Neural progenitor cell (in vitro differentiated cells): ENCODE data around the gene MBLAC2. TPM values are rescaled to one million over a fixed set of nuclear protein-coding genes. Genes with fewer than 3 reads are reported as not detected.

Experiments used
- DNase-seq: peaks from one replicate; pipeline ENCODE4 v3.0.0-alpha.2; 2016; ENCODE audit warnings: low spot score
- H2AFZ ChIP-seq: fragments of 200-600 bp; sonication (generic); replicated peaks from 2 replicates; pipeline ENCODE4 v1.6.1; 2016; ENCODE audit warnings: antibody characterized with exemption
- H3F3A ChIP-seq: fragments of 200-600 bp; sonication (generic); 2 replicates; pipeline ENCODE4 v1.6.1; 2016; ENCODE audit warnings: antibody characterized with exemption, low read depth
- H3K27ac ChIP-seq: fragments of 200-600 bp; sonication (generic); 2 replicates; pipeline ENCODE4 v1.5.1; 2016; ENCODE audit warnings: mild to moderate bottlenecking
- H3K27me3 ChIP-seq: fragments of 200-600 bp; sonication (generic); 2 replicates; pipeline ENCODE4 v1.6.1; 2016; ENCODE audit warnings: mild to moderate bottlenecking, moderate library complexity
- H3K36me3 ChIP-seq: fragments of 200-600 bp; sonication (generic); 2 replicates; pipeline ENCODE4 v1.5.1; 2016
- H3K4me1 ChIP-seq: fragments of 200-600 bp; sonication (generic); 2 replicates; pipeline ENCODE4 v1.6.1; 2016; ENCODE audit warnings: mixed run types
- H3K4me2 ChIP-seq: fragments of 200-600 bp; sonication (generic); 2 replicates; pipeline ENCODE4 v1.6.1; 2016
- H3K4me3 ChIP-seq: fragments of 200-600 bp; sonication (generic); 2 replicates; pipeline ENCODE4 v1.5.1; 2016
- H3K79me2 ChIP-seq: fragments of 200-600 bp; sonication (generic); 2 replicates; pipeline ENCODE4 v1.6.1; 2016; ENCODE audit warnings: low read depth
- H3K9ac ChIP-seq: fragments of 200-600 bp; sonication (generic); 2 replicates; pipeline ENCODE4 v1.6.1; 2016
- H3K9me3 ChIP-seq: fragments of 200-600 bp; sonication (generic); 2 replicates; pipeline ENCODE4 v1.5.1; 2016; ENCODE audit warnings: low read depth
- H4K20me1 ChIP-seq: fragments of 200-600 bp; sonication (generic); 2 replicates; pipeline ENCODE4 v1.6.1; 2016; ENCODE audit warnings: low read depth
- H3K27ac Mint-ChIP-seq: 3 replicates; pipeline ENCODE4 v1.8.0; 2021; ENCODE audit warnings: mixed read lengths
- H3K27me3 Mint-ChIP-seq: 2 replicates; pipeline ENCODE4 v1.8.0; 2022; ENCODE audit warnings: low read depth, mild to moderate bottlenecking, inconsistent platforms, moderate library complexity, mixed read lengths; ENCODE audit not compliant: insufficient read depth
- H3K36me3 Mint-ChIP-seq: 3 replicates; pipeline ENCODE4 v1.8.0; 2021; ENCODE audit warnings: mixed read lengths
- H3K4me1 Mint-ChIP-seq: 3 replicates; pipeline ENCODE4 v1.8.0; 2021; ENCODE audit warnings: mixed read lengths
- H3K4me3 Mint-ChIP-seq: 3 replicates; pipeline ENCODE4 v1.8.0; 2021; ENCODE audit warnings: mild to moderate bottlenecking, moderate library complexity, mixed read lengths
- H3K9me3 Mint-ChIP-seq: 3 replicates; pipeline ENCODE4 v1.8.0; 2020; ENCODE audit warnings: mixed read lengths
- CTCF ChIP-seq: fragments of 200-600 bp; sonication (generic); IDR thresholded peaks from 2 replicates; pipeline ENCODE4 v1.5.1; 2017; ENCODE audit warnings: antibody characterized with exemption, mild to moderate bottlenecking
- EZH2 ChIP-seq: fragments of 200-600 bp; sonication (generic); IDR thresholded peaks from 2 replicates; pipeline ENCODE4 v1.6.1; 2017; ENCODE audit warnings: antibody characterized with exemption, mild to moderate bottlenecking, moderate library complexity
- EZH2phosphoT487 ChIP-seq: fragments of 200-600 bp; sonication (generic); IDR thresholded peaks from 2 replicates; pipeline ENCODE4 v1.6.1; 2017; ENCODE audit warnings: antibody characterized with exemption
- total RNA-seq: library from RNA; depleted of rRNA; stranded (reverse); fragments of >200 nt; gene quantifications from 2 replicates; pipeline ENCODE4 v1.2.3, GENCODE V29; 2015; ENCODE audit warnings: low replicate concordance

MBLAC2 gene
- total RNA-seq, 1 donor from 2014 or later: 5.7 TPM

DNA sequence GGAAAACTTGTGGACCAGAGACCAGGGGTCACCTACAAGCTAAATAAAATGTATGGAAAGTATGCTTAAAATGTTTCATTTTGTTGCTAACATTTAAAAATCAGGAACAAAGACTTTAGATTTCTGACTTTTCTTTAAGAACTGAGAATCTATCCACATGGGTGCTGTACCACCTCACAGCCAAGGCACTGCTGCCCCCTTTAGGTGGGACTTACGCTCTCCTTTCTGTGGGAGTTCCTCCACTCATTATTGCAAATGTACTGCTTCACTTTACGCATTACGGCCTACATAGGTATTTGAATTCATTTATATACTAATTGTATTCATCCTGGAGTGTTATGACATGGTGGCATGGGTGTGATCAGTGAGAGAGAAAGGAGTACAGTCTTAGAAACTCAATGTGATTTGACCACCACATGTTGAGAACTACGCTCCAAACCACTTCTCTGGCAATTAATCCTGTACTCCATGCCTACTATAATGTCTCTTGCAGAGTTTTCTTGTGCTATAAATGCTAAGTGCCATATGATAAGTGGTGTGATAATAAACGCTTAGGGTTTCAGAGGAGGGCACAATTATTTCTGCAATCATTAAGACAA, 40.4 kb downstream of the MBLAC2 start:
- no peak overlapping the region for H3K9ac ChIP-seq
- H3K27ac Mint-ChIP-seq: no peak overlapping the region
- H3F3A ChIP-seq: peaks cover 3% of the 10 kb centered on the region
- TF ChIP-seq EZH2 (no peak), CTCF (peak; percentile 86), EZH2phosphoT487 (no peak)
- peak; percentile 70 for DNase-seq
- H3K4me3 Mint-ChIP-seq: no peak overlapping the region
- no peaks in the 10 kb centered on the region for H4K20me1 ChIP-seq
- peaks cover 3% of the 10 kb centered on the region for H3K27me3 Mint-ChIP-seq
- H3K4me2 ChIP-seq: no peak overlapping the region
- H3K9me3 ChIP-seq: no peaks in the 10 kb centered on the region
- H3K4me3 ChIP-seq: no peak overlapping the region
- no peak overlapping the region for H3K27ac ChIP-seq
- no peaks in the 10 kb centered on the region for H3K79me2 ChIP-seq
- H3K4me1 ChIP-seq: no peaks in the 10 kb centered on the region
- H3K27me3 ChIP-seq: no peaks in the 10 kb centered on the region
- no peaks in the 10 kb centered on the region for H3K36me3 Mint-ChIP-seq
- no peaks in the 10 kb centered on the region for H3K9me3 Mint-ChIP-seq
- H3K36me3 ChIP-seq: no peaks in the 10 kb centered on the region
- H3K4me1 Mint-ChIP-seq: no peaks in the 10 kb centered on the region
- peak overlapping the region; percentile 87 for H2AFZ ChIP-seq

GRCh38 chr5:90424245-90424644, 50.3 kb downstream of the MBLAC2 start:
- Histone ChIP-seq H3K27ac (no peak overlapping the region), H2AFZ (no peak overlapping the region), H4K20me1 (no peaks in the 10 kb centered on the region), H3K9me3 (no peaks in the 10 kb centered on the region), H3K4me1 (no peaks in the 10 kb centered on the region), H3F3A (no peaks in the 10 kb centered on the region), H3K4me2 (no peak overlapping the region), H3K9ac (no peak overlapping the region), H3K79me2 (no peaks in the 10 kb centered on the region), H3K36me3 (no peaks in the 10 kb centered on the region), H3K4me3 (no peak overlapping the region), H3K27me3 (no peaks in the 10 kb centered on the region)
- no peaks in the 10 kb centered on the region for H3K9me3 Mint-ChIP-seq
- no peak overlapping the region for H3K27ac Mint-ChIP-seq
- DNase-seq: no peak
- TF ChIP-seq EZH2phosphoT487: no peak
- no peaks in the 10 kb centered on the region for H3K36me3 Mint-ChIP-seq
- H3K27me3 Mint-ChIP-seq: no peaks in the 10 kb centered on the region
- peaks cover 2% of the 10 kb centered on the region for H3K4me1 Mint-ChIP-seq
- no peak overlapping the region for H3K4me3 Mint-ChIP-seq

DNA sequence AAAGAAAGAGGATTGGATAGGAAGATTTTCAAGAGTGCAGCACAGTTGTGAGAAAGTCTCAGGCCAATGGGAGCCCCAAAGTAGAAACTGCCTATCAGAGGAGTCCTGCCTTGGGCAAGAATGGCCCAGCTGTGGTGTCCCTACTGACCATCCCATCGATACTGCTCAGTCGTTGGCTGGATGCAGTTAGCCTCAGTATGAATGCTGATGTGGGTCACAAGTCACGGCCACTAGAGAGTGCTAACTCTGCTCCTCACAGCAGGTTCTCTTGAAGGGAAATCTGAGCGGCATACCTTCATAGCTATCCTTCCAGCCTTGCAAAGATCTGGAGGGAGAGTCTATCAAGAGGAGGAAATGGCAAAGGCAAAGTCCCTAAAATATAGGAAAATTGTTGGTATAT, 53.4 kb downstream of the MBLAC2 start:
- H3K4me1 Mint-ChIP-seq: peaks cover 2% of the 10 kb centered on the region
- H3K9me3 Mint-ChIP-seq: no peaks in the 10 kb centered on the region
- Histone ChIP-seq H3K4me1 (no peaks in the 10 kb centered on the region), H3K27me3 (no peaks in the 10 kb centered on the region), H3K79me2 (no peaks in the 10 kb centered on the region), H3K9me3 (no peaks in the 10 kb centered on the region), H3K36me3 (no peaks in the 10 kb centered on the region), H3K4me3 (no peak overlapping the region), H2AFZ (peak overlapping the region; percentile 65), H3K9ac (no peak overlapping the region), H3K4me2 (no peak overlapping the region), H4K20me1 (no peaks in the 10 kb centered on the region), H3K27ac (no peak overlapping the region), H3F3A (no peaks in the 10 kb centered on the region)
- no peak overlapping the region for H3K4me3 Mint-ChIP-seq
- H3K36me3 Mint-ChIP-seq: no peaks in the 10 kb centered on the region
- H3K27me3 Mint-ChIP-seq: no peaks in the 10 kb centered on the region
- TF ChIP-seq CTCF (peak; percentile 39), EZH2 (no peak)
- peak; percentile 46 for DNase-seq
- no peak overlapping the region for H3K27ac Mint-ChIP-seq

- Mint-ChIP-seq H3K36me3 (no peaks in the 10 kb centered on the region), H3K9me3 (no peaks in the 10 kb centered on the region), H3K4me1 (peaks cover 2% of the 10 kb centered on the region), H3K4me3 (no peak overlapping the region), H3K27ac (no peak overlapping the region), H3K27me3 (no peaks in the 10 kb centered on the region)
- Histone ChIP-seq H3K9ac (no peak overlapping the region), H3K4me3 (no peak overlapping the region), H3K4me2 (no peak overlapping the region), H2AFZ (no peak overlapping the region), H3K27ac (no peak overlapping the region), H3K4me1 (no peaks in the 10 kb centered on the region), H4K20me1 (no peaks in the 10 kb centered on the region), H3K36me3 (no peaks in the 10 kb centered on the region), H3K9me3 (no peaks in the 10 kb centered on the region), H3K27me3 (no peaks in the 10 kb centered on the region), H3F3A (no peaks in the 10 kb centered on the region), H3K79me2 (no peaks in the 10 kb centered on the region)
- TF ChIP-seq EZH2phosphoT487 (no peak), CTCF (no peak), EZH2 (no peak)
- no peak for DNase-seq
Observed at GRCh38 chr5:90418214-90418613, 56.4 kb downstream of the MBLAC2 start.
